Panc1 (cell line): ENCODE results near the gene MED13L.

Experiments
- TCF7L2 ChIP-seq: IDR thresholded peaks from 2 replicates; pipeline ENCODE4 v1.6.1; 2011; ENCODE audit warnings: mild to moderate bottlenecking, low read depth, low read length, inconsistent platforms
- TF ChIP-seq, protein P1 (sequence below): fragments of 450-650 bp; IDR thresholded peaks from 2 replicates; pipeline ENCODE4 v1.5.1; 2017; ENCODE audit warnings: mild to moderate bottlenecking
- TF ChIP-seq, protein P2 (sequence below), 2 experiments: IDR thresholded peaks; 2 replicates each; pipeline ENCODE4 v1.6.1; 2011 to 2012; ENCODE audit warnings: low read depth in 2 of 2, control low read depth in 1 of 2, low read length in 1 of 2, mild to moderate bottlenecking in 1 of 2, moderate library complexity in 1 of 2; ENCODE audit not compliant: insufficient read depth in 1 of 2

DNA sequence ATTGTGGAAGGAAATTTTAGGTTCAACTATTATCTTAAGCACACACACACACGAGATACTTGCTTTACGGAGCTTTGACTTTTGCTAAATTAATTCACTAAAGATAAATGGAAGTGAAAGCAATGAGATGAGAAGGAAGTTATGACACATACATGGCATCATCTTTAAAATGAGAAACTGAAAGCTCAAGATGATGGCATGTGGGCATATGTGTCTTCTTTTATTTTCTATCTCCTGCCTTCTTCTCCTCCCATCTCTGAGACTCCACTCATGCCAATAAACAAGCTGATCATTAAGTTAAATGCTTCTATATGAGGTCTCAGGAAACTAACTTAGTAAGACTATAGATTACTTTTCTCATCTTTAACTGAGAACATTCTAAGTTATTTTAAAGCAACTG, 216.7 kb downstream of the MED13L start:
- TF ChIP-seq, protein P1, sequence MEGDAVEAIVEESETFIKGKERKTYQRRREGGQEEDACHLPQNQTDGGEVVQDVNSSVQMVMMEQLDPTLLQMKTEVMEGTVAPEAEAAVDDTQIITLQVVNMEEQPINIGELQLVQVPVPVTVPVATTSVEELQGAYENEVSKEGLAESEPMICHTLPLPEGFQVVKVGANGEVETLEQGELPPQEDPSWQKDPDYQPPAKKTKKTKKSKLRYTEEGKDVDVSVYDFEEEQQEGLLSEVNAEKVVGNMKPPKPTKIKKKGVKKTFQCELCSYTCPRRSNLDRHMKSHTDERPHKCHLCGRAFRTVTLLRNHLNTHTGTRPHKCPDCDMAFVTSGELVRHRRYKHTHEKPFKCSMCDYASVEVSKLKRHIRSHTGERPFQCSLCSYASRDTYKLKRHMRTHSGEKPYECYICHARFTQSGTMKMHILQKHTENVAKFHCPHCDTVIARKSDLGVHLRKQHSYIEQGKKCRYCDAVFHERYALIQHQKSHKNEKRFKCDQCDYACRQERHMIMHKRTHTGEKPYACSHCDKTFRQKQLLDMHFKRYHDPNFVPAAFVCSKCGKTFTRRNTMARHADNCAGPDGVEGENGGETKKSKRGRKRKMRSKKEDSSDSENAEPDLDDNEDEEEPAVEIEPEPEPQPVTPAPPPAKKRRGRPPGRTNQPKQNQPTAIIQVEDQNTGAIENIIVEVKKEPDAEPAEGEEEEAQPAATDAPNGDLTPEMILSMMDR = no peak
- TF ChIP-seq, protein P2, sequence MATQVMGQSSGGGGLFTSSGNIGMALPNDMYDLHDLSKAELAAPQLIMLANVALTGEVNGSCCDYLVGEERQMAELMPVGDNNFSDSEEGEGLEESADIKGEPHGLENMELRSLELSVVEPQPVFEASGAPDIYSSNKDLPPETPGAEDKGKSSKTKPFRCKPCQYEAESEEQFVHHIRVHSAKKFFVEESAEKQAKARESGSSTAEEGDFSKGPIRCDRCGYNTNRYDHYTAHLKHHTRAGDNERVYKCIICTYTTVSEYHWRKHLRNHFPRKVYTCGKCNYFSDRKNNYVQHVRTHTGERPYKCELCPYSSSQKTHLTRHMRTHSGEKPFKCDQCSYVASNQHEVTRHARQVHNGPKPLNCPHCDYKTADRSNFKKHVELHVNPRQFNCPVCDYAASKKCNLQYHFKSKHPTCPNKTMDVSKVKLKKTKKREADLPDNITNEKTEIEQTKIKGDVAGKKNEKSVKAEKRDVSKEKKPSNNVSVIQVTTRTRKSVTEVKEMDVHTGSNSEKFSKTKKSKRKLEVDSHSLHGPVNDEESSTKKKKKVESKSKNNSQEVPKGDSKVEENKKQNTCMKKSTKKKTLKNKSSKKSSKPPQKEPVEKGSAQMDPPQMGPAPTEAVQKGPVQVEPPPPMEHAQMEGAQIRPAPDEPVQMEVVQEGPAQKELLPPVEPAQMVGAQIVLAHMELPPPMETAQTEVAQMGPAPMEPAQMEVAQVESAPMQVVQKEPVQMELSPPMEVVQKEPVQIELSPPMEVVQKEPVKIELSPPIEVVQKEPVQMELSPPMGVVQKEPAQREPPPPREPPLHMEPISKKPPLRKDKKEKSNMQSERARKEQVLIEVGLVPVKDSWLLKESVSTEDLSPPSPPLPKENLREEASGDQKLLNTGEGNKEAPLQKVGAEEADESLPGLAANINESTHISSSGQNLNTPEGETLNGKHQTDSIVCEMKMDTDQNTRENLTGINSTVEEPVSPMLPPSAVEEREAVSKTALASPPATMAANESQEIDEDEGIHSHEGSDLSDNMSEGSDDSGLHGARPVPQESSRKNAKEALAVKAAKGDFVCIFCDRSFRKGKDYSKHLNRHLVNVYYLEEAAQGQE (IDR thresholded peaks at IDR 0.05; ENCODE audit: insufficient read depth in 1 of 2, low read depth in 2 of 2, low read length in 1 of 2) = no peak
- no peak for TF ChIP-seq TCF7L2
